ENCODE measurements around the gene EPB41. TPM values are rescaled to one million over a fixed set of nuclear protein-coding genes. Genes with fewer than 3 reads are reported as not detected.
"Not testable (repeated sequence)": the region's sequence is repeated elsewhere in the genome, so short reads cannot be mapped to it uniquely, and the experiment has no call there.

Gene EPB41
- total RNA-seq, 1 experiment from 2014 or later, result 14.5 TPM

DNA sequence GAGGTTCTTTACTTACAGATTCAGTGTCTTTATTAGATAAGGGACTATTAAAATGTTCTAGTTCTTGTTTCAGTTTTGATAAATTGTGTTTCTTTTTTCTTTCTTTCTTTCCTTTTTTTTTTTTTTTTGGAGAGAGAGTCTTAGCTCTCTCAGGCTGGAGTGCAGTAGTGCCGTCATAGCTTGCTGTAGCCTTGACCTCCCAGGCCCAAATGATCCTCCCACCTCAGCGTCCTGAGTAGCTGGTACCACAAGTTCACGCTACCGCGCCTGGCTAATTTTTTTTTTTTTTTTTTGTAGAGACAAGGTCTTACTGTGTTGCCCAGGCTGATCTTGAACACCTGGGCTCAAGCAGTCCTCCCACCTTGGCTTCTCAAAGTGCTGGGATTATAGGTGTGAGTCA, 132.8 kb downstream of the EPB41 start:
- DNase-seq (ENCODE audit: low read depth), result no peak

GRCh38 chr1:29050166-29050565, 135.8 kb downstream of the EPB41 start:
- DNase-seq (ENCODE audit: low read depth), result no peak

DNA sequence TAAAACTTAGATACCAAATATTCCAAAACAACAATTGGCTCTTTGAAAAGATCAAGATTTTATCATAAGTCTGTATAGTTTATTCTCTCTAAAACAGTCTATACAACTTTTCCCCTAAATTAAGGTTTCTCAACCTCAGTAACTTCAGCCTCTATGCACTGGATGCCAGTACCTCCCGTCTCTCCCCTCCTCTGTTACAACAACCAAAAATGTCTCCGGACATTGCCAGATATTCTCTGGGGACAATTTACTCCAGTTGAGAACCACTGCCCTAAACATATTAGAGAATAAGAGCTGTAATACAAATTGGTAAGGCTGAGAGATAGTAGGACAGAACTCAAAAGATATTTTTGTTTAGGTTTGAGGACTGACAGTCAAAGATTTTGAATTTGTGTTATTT, 137.7 kb downstream of the EPB41 start:
- no peak for DNase-seq (ENCODE audit: low read depth)

DNA sequence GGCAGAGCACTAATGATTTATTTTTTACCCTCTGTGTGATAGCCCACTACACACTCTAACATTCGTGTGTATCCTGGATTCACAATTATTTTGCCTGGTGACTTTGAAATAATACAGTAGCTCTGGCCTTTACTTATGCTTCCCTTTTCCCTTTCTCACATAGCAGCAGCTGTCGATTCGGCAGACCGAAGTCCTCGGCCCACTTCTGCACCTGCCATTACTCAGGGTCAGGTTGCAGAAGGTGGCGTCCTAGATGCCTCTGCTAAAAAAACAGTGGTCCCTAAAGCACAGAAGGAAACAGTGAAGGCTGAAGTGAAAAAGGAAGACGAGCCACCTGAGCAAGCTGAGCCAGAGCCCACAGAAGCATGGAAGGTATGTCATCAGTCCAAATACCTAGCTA, 138.6 kb downstream of the EPB41 start:
- DNase-seq (ENCODE audit: low read depth), result no peak

DNA sequence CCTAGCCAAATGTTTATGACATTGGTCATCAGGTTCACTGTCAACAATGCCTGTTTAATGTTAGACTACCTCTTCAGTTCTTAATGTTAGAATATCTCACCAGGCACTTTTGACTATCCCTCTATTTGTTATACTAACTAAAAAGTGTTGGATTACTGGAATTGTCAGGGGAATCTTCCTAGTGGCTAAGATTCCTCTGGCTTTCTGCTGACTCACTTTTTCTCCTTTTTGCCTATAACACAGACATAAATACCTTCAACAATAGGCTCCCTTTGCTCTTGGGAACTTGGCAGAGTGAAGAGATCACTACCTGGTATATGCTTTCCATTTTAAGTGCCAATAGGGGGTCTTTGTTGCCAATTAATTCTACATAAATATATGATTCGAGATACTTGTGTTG, 140.8 kb downstream of the EPB41 start:
- no peak for DNase-seq (ENCODE audit: low read depth)

- DNase-seq (ENCODE audit: low read depth), result no peak
Observed at GRCh38 chr1:29056256-29056655, 141.9 kb downstream of the EPB41 start.

GRCh38 chr1:29057700-29058099, 143.3 kb downstream of the EPB41 start:
- no peak for DNase-seq (ENCODE audit: low read depth)

DNA sequence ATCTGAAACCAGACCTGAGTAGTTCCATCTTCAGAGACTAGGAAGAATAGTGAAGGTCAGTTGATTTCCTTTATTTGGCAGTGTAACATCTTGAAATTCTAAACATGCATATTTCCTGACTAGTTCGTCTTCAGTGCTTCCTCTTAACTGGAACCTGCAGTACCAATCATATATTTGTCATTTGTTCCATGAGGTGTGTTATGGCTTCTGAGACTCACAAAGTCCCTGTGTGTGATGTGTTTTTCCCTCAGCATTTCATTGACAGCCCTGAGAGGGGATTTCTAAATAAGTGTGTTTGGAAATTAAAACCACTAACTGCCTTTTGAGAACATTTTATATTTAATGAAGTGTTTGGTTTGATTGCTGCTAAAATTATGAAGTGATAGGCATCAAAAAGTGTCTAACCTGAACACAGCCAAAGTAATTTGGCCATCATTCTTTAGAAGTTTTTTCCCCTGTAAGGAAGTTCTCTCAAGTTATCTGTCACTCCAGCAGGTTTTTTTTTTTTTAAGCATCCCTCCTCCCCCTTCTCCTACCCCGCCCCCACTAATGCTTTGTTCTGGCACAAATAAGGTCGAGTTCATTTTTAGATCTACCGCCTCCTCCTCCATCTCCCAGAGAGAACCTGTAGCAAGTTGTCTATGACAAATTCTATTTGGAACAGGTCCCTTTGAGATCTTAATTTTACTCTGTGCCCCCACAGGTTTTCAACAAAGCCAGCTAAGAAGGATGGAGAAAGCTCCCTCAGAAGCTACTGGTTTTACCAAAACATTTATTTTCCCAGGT, 148.0 kb downstream of the EPB41 start:
- DNase-seq (ENCODE audit: low read depth), result no peak

DNA sequence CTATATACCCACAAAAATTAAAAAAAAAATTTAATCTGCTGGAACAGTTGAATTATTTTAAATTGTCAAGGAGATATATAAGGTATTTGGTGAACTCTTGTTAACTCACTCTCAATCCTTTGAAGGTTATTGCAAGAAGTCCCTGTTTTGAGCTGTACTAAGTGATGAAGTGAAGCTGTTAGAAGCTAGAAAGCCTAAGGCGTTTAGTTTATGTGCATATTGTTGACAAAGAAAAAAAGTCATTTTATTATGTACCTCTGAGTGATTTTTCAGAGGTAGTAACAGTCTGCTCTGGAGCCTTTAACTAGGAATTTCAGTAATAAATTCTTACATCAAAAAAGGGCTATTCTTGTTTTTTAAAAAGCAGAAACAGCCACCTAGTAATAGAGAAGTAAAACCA, 149.7 kb downstream of the EPB41 start:
- DNase-seq (ENCODE audit: low read depth), result no peak

- DNase-seq (ENCODE audit: low read depth), result no peak
Observed at GRCh38 chr1:29077155-29077554, 162.8 kb downstream of the EPB41 start.

DNA sequence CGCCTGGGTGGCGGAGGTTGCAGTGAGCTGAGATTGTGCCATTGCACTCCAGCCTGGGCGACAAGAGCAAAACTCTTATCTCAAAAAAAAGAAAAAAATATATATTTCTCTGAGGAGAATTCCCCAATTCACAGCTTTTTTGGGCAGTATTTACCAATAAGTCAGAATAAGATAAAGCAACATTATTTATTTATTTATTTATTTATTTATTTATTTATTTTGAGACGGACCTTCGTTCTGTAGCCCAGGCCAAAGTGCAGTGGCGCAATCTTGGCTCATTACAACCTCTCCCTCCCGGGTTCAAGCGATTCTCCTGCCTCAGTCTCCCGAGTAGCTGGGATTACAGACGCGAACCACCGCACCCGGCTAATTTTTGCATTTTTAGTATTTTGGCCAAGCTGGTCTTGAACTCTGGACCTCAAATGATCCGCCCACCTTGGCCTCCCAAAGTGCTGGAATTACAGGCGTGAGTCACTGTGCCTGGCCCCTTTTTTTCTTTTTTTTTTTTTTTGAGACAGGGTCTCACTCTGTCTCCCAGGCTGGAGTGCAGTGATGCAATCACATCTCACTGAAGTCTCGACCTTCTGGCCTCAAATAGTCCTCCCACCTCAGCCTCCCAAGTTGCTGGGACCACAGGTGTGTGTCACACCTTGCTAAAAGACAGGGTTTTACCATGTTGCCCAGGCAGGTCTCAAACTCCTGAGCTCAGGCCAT, 165.7 kb downstream of the EPB41 start:
- DNase-seq (ENCODE audit: low read depth), result not testable (repeated sequence)

DNA sequence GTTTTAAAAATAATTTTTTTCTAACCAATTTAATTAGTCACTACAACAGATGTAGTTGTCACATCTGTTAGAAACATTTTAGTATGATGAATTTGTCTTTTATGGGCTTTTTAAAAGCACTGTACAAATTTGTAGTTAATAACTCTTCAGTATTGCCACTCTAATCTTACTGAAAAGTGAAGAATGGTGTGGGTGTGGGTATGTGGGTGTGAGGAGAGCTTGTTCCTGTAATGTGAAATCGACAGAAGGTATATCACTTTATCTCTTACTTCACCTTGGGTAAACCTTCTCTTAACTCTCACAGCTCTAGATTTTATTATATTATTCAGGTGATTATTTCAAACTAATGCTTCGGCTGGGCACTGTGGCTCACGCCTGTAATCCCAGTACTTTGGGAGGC, 166.8 kb downstream of the EPB41 start:
- DNase-seq (ENCODE audit: low read depth), result no peak

DNA sequence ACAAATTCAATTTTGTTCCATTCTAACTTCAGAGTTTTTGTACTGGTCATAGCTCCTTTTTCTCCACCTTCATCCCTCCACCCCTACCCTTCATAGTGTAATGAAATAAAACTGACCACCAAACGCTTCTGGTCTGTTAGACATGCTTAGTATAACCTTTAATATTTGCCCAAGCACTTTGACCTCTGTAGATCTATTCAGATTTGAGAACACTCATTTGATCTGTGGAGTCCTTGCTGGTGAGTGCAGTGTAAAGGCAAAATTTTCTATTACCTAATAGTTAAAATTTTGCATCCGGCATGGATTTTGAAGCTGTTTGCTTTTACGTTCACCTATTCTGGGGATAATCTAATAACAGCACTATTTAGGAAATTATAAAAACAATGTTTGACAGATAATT, 168.2 kb downstream of the EPB41 start:
- DNase-seq (ENCODE audit: low read depth), result no peak

DNA sequence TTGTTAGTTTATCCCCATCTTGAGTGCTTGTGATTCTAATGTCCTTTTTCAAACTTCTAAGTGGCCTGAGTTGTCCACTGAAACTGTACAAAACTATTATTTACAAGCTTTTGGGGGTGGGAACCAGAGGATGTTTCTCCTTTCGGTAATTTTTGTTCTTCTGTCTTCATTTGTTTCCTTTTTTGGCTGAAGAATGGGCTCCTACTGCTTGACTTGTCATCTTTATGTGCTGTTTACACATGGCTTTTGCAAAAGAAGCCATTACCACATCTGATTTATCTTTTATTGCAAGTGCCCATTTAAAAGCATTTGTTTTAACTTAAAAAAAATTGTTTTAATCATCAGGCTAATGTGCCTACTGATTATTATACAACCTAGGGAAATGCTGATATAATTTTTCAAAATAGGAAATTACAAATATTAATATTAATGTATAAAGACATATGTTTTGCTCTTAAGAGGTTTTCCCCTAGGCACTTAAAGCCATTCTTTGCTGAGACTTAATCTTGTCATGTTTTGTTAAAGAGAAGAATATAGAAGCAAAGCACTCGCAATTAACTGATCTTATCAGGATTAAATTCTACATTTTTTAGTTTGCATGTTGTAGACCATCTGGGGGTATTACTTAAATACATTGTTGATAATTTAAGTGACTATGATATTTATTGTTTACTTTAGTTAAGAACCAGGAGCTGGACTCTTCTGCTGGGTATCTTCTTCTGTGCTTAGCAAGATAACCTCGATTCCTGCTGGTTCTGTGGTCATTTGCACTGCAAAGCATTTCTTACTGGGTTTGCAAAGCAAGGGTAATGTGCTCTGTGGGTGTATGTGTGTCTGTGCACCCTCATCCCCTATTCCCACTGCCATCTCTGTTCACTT, 169.2 kb downstream of the EPB41 start:
- no peak for DNase-seq (ENCODE audit: low read depth)

DNA sequence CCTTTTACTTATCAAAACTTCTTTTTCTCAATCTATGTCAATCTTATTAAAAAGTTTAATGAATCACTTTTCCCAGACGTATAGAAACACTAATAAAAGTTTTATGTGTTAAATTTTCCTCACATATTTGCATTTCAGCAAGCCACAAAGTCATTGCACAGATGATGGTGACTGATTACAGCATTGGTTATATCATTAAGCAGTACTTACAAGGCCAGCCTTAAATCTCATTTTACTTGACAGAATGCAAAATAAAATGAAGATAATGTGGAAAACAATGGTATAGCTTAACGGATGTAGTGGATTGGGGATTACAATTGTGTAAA, 169.8 kb downstream of the EPB41 start:
- DNase-seq (ENCODE audit: low read depth), result no peak

DNA sequence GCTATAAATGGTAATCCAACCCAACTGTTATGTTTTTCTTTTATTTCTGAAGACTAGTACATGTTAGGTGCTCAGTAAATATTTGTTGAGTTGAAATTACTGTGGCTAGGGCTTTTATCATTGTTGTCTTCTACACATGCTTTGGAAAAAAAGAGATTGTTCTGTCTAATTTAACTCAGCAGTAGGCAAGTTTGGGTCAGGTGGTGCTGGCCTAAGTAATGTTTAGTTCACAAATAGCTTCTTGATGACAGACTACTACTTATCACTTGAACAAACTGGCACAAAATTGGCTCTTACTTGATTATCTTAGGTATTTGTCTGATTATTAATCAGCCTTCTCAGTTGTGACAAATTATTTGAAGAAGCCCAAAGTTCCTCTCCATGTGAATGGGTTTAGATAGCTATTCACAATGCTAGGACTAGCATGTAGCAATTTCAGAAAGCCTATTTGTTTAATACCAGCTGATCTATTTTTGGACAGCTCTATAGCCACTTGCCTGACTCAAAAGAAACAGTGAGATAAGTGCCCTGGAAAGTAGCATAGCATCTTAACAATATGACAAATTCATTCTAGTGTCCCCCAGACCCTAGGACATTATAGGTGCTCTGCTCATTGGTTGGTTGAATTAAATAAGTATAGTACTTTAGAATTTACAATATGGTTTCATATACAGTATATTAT, 176.7 kb downstream of the EPB41 start:
- no peak for DNase-seq (ENCODE audit: low read depth)

GRCh38 chr1:29092704-29093103, 178.3 kb downstream of the EPB41 start:
- DNase-seq (ENCODE audit: low read depth), result not testable (repeated sequence)

GRCh38 chr1:29094433-29094832, 180.1 kb downstream of the EPB41 start:
- DNase-seq (ENCODE audit: low read depth), result peak; percentile 13

DNA sequence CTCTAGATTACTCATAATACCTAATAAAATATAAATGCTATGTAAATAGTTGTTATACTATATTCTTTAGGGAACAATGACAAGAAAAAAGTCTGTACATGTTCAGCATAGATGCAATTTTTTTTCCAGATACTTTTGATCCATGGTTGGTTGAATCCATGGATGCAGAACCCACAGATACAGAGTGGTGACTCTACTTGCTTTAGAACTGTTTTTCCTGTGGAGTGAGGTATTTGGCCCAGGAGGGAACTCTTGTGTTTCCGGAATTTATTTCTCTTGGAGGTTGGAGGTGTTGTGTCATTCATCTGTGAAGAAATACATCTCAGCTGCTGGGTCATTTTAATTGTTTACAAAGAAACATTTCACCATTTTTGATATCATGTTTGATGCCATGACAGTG, 180.6 kb downstream of the EPB41 start:
- DNase-seq (ENCODE audit: low read depth), result no peak

GRCh38 chr1:29096231-29096886, 182.0 kb downstream of the EPB41 start:
- no peak for DNase-seq (ENCODE audit: low read depth)

GRCh38 chr1:29099286-29099685, 184.9 kb downstream of the EPB41 start:
- DNase-seq (ENCODE audit: low read depth), result no peak
